Caki2 (cell line): Measurements from ENCODE around the gene MYMK. TPM values are rescaled to one million over a fixed set of nuclear protein-coding genes. Genes with fewer than 3 reads are reported as not detected.

Source experiments
- DNase-seq: peaks from one replicate; pipeline ENCODE4 v3.0.0-alpha.2; 2015; ENCODE audit warnings: low read depth
- in situ Hi-C: cut with HindIII; loops from 2 replicates; pipeline ENCODE4 v1.10.0; 2016; ENCODE audit warnings: low sequenced_read_pairs, low pct_unique_long_range_greater_than_20kb, mixed read lengths
- total RNA-seq: library from RNA; depleted of rRNA; stranded (reverse); fragments of >200 nt; shearing (Covaris generic); gene quantifications from 2 replicates; pipeline ENCODE4 v1.2.3, GENCODE V29; 2014; ENCODE audit warnings: low replicate concordance

The MYMK gene
- total RNA-seq, 1 experiment from 2014 or later, result not detected

GRCh38 chr9:133512253-133513213 is 12.2 kb downstream of the MYMK start:
- in situ Hi-C loops, result no loop called here
- DNase-seq, result no peak

DNA sequence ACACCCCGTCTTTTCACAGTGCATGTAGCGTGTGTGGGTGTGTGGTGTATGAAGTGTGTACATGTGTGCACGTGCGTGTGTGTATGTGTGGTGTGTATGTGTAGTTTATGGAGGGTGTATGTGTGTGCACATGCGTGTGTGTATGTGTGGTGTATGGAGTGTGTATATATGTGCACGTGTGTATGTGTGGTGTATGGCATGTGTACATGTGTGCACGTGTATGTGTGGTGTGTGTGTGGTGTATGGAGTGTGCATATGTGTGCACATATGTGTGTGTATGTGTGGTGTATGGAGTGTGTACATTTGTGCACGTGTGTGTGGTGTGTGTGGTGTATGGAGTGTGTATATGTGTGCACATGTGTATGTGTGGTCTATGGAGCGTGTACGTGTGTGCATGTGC is 13.2 kb downstream of the MYMK start:
- no peak for DNase-seq
- in situ Hi-C loops, result no loop called here

GRCh38 chr9:133510926-133511505 is 13.7 kb downstream of the MYMK start:
- DNase-seq, result no peak
- in situ Hi-C loops, result no loop called here

DNA sequence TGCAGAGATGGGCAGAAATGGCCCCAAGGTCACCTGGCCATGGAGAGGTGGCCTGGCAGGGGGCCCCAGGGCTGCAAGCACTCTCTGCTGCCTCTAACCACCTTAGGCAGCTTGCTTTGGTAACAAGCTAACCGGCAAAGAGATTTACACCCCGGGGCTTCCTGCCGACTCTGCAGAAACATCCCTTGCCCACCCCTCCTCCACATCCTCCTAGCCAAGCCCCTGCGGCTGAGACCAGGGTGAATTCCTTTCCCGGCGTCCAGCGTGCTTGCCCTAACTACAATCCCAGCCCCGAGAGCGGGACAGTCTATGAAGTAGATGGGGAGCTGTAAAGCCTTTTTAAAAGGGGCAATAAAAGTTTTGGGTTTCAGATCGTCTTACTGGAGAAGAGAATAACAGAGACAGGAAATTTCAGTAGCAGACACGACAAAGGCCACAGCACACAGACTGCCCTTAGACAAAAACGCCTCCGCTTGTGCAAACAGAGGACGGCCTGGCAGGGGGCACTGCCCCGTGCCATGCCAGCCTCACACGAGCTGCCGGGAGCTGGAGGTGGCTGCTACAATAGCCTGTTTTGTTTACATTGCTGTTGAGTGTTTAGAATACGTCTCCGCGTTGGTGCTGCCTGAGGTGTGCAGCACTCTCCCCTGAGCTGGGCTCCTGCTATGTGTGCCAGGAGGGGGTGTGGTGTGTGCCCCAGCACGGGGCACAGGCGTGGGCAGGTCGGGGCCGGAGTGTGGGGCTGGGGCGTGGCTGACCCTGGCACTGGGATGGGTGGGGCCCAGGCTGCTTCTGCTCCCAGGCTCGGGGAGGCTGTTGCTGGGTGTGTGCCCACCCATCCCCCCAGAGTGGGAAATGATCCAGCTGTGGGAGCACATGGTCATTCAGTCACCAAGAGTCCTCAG is 15.3 kb downstream of the MYMK start:
- no peak for DNase-seq

DNA sequence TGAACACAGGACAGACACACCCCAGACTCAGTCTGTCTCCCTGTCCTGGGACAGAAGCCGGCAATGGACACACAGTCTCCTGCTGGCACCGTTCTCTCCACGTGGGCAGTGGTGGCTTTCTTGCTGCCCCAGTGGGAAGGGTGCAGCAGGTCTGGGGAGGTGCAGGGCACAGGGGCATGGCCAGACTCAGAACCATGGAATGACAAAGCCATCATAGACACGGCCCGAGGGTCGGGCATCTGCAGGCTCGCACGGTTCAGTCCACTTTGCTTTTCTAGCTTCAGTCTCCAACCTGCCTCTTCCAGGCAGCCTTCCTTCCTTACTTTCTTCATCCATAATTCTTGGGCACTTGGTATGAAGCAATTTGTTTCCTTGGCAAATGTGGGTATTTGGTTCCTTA is 16.7 kb downstream of the MYMK start:
- in situ Hi-C loops, result no loop called here
- no peak for DNase-seq

More for the DNA sequence above, 15.3 kb downstream of the MYMK start:
- in situ Hi-C loops, result no loop called here

GRCh38 chr9:133507246-133507965 is 17.4 kb downstream of the MYMK start:
- DNase-seq, result no peak
- in situ Hi-C loops, result no loop called here

DNA sequence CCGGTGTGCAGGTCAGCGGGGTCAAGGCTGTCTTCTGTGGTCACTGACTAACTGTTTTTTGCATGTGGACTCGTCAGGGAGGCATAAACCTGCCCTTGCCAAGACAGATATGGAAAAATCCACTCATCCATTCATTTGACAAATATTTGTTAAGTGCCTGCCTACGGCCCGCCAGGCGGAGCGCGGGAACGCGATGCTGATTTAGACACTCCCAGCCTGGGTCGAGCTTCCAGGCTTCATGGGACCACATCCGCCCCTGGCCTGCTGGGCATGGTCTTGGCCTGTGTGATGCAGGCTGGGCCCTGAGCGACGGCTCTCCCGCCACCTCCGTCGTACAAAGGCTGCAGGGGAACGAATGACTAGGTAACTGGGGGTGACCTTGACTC is 18.1 kb downstream of the MYMK start:
- peak; percentile 70 for DNase-seq
- in situ Hi-C loops, result no loop called here

- DNase-seq, result no peak
These were observed 18.7 kb downstream of the MYMK start for GRCh38 chr9:133505901-133506652.

DNA sequence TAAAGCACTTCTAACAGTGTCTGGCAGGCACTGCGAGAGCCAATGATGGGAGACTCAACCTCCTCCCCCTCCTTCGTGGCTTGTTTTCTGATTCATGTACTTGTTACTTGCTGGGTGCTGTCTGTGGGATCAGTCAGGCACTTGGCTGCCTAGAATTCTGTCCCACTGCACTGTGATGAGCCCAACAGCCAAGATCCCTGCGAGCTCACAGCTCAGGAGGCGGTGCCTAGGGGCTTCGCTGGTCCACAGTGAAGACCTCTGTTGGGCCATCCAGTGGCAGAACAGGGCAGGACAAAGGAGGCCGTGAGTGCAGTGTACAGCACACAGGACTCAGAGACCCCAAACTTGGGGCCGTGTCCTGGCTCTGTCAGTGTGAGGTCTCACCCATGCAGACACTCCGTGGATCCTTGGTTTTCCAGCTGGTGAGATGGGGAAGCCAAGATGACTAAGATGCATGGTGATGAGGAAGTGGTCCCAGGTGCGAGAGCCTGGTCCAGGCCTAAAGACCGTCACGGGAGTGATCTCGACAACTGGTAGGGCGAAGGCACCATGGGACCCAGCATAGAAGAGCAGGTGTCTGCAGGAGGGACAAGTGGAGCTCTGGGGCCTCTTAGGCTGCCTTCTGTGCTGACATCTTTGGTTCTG is 19.5 kb downstream of the MYMK start:
- DNase-seq, result no peak

More at GRCh38 chr9:133505901-133506652, 18.7 kb downstream of the MYMK start:
- in situ Hi-C loops, result no loop called here

DNA sequence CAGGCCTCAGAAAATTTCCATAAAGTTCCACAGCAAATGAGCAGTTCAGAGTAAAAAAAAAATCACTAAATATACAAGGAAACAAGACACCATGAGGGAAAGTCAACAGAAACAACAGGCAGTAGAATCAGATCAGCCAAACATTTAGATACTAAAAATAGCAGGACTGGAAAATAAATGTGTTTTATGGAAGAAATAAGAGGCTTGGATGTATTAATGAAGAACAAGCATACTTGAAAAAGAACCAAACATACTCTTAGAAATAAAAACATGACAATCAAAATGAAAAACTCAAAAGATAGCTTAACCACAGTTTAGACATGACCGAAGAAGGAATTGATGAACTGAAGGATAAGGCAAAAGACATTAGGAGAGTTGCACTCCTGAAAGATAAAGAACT is 22.6 kb downstream of the MYMK start:
- in situ Hi-C loops, result no loop called here
- DNase-seq, result no peak

More for the DNA sequence above, 19.5 kb downstream of the MYMK start:
- in situ Hi-C loops, result no loop called here

- DNase-seq, result no peak
- in situ Hi-C loops, result no loop called here
These were observed 24.9 kb downstream of the MYMK start for GRCh38 chr9:133499892-133500270.

GRCh38 chr9:133499132-133499891 is 25.4 kb downstream of the MYMK start:
- in situ Hi-C loops, result no loop called here
- no peak for DNase-seq

DNA sequence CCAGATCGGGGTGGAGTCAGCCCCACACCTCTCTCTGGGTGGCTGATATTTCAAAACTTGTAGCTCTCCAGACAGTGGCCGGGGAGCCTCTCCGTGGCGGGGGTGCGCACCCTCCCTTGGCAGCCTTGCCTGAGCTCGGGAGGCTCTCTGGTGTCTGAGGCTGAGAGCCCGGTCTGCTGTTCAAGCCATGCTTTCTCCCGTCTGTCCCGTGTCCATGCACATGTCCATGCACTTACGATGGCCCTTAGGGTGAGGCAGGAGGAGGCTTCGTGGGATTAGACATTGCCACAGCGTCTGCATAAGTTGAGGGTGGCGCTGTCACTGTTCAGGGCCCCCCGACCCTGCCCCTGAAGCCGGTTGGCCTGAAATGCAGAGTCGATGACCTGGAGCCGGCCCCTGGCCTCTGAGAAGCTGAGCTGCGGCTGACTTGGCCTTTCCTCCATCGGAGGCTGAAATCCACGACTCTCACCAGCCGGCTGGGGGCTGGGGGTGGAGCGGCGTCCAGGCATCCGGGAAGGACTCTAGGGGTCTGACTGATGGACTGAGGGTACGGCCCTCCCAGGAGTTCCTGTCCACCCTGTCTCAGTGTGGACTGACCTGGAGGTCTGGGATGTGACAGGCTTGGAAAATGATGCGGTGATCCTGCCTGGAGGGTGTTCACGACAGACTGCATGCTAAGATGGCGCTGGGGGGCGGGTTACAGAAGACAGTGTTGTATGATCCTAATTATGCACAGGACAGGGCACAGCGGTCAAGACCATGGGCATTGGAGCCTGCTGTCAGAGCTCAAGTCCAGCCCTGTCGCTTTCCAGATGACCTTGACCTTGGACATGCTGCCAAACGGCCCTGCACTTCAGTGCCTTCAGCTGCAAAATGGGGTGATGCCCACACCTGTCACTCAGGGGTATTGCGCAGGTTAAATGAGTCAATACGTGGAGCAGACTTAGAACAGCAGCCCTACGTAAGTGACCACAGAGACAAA is 27.6 kb downstream of the MYMK start:
- no peak for DNase-seq
- in situ Hi-C loops, result no loop called here

GRCh38 chr9:133495327-133496293 is 29.1 kb downstream of the MYMK start:
- in situ Hi-C loops, result no loop called here
- no peak for DNase-seq
